ENCODE measurements around the gene SRGAP2C.
"Not testable (repeated sequence)": the region's sequence is repeated elsewhere in the genome, so short reads cannot be mapped to it uniquely, and the experiment has no call there.

DNA sequence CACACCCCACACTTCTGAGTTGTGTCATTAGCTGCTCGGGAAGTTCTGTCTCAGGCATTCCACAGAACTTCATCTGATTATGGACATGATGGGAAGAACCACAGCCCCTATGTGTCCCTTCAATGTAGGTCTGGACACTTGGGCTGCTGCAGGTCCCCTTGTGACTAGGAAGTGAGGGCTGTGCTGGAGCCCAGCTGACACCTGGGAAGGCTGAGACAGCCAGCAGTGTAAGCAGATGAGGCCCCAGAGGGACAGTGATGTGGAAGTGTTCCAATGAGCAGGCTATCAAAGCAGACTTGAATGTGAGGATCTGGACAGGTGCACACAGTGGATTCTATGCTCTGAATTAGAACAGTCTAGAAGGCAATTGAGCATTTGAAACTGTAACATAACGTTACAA is 239.2 kb downstream of the SRGAP2C start:
- TF ChIP-seq MAZ (IDR thresholded peaks at IDR 0.05; ENCODE audit: borderline replicate concordance, low read depth, low read length) = not testable (repeated sequence)
- TF ChIP-seq, protein P1, sequence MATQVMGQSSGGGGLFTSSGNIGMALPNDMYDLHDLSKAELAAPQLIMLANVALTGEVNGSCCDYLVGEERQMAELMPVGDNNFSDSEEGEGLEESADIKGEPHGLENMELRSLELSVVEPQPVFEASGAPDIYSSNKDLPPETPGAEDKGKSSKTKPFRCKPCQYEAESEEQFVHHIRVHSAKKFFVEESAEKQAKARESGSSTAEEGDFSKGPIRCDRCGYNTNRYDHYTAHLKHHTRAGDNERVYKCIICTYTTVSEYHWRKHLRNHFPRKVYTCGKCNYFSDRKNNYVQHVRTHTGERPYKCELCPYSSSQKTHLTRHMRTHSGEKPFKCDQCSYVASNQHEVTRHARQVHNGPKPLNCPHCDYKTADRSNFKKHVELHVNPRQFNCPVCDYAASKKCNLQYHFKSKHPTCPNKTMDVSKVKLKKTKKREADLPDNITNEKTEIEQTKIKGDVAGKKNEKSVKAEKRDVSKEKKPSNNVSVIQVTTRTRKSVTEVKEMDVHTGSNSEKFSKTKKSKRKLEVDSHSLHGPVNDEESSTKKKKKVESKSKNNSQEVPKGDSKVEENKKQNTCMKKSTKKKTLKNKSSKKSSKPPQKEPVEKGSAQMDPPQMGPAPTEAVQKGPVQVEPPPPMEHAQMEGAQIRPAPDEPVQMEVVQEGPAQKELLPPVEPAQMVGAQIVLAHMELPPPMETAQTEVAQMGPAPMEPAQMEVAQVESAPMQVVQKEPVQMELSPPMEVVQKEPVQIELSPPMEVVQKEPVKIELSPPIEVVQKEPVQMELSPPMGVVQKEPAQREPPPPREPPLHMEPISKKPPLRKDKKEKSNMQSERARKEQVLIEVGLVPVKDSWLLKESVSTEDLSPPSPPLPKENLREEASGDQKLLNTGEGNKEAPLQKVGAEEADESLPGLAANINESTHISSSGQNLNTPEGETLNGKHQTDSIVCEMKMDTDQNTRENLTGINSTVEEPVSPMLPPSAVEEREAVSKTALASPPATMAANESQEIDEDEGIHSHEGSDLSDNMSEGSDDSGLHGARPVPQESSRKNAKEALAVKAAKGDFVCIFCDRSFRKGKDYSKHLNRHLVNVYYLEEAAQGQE (IDR thresholded peaks at IDR 0.05) = not testable (repeated sequence)
